ENCODE data around the gene KRT84. TPM values are rescaled to one million over a fixed set of nuclear protein-coding genes. Genes with fewer than 3 reads are reported as not detected.
"Not testable (repeated sequence)": the region's sequence is repeated elsewhere in the genome, so short reads cannot be mapped to it uniquely, and the experiment has no call there.

KRT84 gene
- total RNA-seq, 1 donor from 2014 or later = not detected

DNA sequence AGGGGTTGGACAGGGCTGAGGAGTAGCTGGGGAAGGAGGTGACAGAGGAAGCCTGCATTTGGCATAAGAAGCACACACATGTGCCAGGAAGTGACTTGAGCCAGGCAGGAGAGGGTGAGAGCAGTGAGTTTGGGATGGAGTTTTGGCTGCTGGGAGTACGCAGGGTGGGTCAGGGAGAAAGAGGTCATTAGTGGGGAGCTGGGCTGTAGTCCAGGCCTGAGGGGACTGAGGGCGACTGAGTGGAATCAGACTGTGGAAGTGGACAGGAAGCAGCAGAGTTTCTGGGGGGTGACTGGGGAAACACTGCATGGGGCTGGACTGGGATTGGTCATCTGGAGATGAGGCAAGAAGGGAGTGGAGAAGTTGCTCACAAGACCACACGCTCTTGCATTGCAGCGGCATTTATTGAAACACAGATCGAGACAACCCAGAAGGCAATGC, 25.8 kb downstream of the KRT84 start:
- DNase-seq = no peak

DNA sequence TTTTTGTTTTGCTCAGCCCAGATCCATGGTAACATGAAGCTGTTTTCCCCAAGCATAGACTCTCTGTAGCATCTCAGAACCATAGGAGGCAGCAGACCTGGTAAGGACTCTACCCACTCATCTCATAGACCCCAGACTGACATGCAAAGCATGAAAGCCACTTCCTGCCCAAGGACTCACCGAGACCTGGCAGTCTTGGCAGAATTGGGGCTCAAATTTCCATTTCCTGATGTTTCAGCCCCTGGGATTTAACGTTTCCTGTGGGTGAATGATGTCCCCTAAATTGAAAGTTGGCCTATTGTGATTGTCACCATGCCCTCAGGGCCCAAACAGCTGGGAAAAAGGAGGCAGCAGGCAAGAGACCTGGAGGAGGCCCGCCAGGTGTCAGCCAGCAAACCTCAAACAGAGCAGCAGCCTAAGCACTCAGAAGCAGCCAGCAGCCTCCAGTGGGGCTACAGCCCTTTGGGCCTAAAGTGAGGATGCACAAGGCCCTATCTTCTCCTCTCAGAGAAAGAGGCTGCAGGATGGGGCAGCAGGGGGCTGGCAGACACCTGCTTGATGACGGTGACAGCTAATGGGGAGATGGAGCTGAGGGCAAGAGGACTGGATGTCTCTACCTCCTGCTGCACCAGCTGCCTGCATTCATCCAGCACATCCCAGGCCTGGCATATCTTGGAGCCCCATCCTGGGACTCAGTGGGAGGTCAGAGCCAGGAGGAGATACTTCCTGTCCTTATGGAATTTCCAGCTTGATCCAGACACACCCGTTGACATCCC, 26.7 kb downstream of the KRT84 start:
- no peak for DNase-seq

DNA sequence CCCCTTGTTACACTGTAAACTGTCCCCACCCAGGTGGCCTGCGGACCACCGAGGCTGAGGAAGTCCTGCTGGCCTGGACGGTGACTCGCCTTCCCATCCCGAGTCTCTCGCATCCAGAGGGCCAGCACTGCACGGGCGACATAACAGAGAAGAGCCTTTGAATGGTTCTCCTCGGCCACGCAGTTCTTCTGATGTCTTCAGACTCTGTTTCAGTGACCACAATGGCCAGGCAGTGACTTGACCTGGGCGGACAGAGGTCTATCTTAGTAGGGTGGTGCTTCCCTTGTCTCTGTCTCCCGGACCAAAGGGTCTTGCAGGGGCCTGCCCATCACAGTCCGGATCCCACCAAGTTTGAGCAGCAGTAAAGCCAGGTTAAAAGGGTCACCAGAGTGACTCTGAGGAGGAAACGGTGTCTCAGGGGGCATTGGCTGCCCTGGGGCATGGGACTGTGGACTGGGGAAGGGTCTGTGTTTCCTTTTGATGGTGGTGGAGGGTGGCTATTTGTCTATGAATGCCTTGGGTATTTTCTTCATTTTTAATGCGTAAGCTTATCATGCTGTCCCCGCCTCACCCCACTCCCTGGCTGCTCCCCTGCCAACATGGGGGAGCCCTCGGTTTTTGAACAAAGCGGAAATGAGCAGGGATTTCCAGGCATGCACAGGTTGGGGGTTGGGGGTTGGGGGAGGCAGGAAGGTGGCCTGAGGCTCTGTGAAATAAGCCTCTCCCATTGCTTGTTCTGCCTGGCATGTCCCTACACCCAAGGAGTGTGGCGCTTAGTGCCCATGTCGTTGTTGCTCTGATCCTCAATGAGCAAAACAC, 28.5 kb downstream of the KRT84 start:
- DNase-seq = no peak

DNA sequence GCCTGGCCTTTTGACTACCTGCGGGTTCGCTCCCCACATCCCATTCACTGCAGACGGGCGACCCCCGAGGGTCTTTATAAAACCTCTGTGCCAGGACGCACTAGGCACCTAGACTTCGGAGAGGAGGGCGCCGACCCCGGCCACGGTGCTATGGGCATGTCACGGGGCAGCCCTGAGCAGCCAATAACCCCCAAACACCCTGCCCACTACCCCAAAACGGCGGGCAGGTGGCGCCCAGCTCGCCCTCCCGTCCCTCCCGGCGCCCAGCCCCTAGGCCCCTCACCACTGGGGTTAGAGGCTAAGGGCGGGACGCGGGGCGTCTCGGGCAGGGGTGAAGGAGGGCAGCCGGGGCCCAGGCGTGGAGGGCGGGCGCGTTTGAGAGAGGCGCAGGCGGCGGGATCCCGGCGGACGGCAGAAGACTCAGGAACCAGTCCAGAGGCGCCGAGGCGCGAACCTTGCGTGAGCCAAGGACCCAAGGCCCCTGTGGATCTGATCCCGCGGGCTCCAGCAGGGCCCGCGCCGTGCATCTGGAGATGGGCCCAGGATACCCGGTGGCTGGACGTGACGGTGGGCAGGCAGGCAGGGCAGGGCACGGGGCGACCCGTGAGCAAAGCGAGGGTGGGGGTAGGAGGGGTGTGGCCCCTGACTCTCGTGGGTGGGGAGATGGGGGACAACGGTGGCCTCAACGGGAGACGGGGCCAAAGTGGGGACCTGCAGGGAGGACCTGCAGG, 29.3 kb downstream of the KRT84 start:
- no peak for DNase-seq

DNA sequence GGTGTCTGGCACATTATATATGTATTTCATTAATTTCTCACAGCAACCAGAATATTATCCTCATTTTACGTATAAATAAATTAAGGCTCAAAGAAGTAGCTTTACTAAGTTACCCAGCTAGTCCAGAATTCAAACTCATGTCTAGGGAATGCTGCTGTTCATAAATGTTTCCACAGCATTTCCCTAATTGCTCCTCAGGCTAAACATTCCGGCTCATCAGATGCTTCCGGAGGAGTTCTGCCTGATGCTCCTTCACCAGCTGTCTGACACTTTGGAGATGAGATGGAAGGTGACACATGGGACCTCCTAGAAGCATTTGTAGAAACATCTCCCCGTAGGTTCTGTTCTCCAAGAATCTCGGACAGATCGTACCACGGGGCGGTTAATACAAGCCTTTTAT, 30.3 kb downstream of the KRT84 start:
- DNase-seq = no peak

DNA sequence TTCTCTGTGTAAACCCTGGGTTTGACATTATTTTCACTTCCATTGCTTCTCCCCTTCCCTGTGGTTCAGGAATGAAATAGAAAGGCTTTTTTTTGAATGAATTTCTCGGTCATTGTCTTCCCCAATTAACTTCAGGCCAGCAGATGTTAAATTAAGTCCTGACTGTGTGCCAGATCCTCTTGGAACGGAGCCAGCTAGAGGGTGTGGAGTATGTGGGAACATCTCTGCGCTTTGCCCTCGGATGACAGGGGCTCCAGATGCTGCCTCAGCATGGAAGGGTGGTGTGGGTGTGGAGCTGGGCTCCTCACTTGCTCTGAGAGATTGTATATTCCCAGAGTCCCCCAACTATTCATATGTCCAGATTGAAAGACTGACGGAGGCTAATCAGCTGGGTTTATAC, 31.3 kb downstream of the KRT84 start:
- DNase-seq = no peak

DNA sequence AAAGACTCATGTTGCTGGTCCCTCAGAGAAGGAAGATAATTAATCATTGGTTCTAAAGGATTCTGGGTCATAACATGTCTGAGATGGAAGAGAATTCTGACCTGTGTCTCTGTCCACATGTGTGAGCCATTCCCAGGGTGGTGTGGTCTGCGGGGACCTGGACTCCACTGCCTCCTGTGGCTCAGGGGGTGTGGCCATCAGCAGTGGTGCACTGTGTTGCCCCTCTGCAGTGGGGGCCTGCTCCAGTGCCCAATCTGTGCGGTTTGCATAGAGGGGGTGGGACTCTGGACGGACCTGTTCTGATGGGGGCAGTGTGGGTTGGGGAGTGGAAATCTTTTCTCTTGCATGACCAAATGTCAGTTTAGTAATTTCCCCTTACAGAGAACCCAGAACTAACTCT, 31.7 kb downstream of the KRT84 start:
- DNase-seq = no peak

DNA sequence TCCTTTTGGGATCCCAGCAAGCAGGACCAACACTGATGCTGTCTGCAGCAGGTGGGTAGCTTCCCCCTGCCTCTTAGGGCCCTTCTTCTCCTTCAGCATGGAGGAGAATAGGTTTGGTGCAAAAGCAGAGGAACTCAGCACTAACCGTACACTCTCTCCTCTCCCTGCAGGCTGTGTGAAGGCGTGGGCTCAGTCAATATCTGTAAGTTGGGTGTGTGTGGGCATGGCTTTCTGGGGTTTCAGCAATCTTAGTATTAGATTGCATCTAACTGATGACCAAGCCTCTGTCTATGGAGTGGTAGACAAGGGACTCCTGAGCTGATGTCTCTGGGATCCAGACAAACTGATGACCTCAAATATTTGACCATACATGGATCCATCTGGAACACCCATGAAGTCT, 32.5 kb downstream of the KRT84 start:
- no peak for DNase-seq

DNA sequence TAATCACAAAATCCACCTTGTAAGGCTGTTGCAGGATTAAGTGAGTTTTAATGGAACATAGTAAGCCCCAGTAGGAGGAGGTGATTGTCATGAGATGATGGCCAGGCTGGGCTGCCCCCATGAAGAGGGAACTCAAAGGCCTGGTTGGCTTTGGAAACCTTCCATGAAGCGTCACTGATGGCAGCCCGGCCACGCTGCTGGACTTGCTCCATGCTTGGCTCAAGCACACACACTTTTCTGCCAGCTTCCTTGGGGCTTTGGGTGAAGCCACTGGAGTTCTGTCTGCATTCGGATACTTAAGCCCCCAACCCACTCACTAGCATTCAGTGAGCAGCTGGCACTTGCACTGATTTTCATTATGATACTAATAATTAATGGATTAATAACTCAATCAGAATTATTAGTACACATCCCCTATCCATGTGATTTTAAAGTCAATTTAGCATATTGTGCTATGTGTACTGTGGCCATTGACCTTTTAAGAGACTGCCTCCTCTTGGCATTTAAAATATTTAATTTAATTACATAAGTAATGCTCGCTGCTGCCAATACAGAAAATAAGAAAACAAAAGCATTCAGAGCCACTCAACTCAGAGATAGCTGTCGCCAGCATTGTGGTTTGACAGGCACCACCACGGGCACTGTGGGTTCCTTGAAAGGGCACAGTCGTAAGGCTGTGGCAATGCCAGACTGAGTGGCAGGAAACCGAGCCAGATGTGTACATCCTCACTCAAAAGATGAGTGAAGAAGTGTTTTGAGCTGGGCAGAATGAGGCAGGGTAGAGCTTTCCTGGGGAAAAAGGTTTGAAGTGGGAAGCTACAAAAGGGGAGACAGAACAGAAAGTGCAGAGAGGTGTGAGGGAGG, 34.0 kb downstream of the KRT84 start:
- DNase-seq = peak; percentile 17

DNA sequence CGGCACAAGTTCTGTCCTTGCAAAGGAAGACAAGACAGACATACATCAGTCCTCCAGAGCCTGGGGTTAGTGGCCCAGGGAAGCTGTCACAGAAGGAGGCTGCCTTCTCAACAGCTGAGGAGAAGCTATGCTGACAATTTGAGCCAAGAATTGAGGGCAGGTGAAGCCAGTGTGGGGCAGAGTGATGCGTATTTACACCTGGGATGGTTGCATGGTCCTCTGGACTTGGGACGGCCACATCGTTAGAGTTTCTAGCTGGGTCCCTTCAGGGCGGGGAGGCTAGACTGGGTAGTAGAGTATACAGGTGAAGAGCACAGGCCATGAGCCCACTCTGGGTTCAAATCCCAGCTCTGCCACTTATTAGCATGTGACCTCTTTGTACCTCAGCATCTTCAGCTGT, 34.7 kb downstream of the KRT84 start:
- DNase-seq = no peak

DNA sequence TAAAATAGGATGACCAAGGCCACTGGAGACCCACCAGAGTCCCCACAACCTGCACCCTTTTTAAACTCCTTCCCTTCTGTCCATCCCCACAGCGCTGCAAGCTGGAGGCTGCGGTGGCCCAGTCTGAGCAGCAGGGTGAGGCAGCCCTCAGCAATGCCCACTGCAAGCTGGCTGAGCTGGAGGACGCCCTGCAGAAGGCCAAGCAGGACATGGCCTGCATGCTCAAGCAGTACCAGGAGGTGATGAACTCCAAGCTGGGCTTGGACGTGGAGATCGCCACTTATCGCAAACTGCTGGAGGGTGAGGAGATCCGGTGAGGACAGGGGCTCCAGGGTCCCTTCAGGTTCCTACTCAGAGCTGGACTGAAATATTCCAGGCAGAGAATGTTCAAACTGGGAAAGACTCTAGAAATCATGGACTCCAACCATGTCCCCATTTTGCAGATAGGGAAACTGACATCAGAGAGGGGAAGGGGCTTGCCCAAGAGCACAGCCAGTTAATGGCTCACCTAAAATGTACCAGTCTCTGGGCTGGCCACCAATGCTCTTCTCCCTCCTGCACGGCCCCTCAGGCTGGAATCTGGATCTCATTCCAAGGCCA, 35.3 kb downstream of the KRT84 start:
- DNase-seq = no peak

DNA sequence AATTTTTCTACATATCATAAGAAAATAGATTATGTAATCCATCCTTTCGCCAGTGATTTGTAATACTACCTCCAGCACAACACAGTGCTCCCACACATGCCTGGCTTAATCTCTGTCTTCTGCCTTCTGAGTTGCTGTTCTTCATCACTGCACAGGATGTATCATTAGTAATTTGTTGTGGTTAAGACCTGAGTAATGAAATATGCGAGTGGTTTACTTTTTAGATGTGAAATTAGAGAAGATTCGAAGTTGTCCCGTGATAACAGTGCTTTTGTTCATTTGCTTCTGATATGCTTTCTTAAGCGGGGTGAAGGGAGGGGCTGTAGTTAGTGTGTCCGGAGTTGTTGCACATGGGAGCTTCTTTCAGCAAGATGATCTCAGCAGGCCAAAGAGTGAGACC, 36.3 kb downstream of the KRT84 start:
- DNase-seq = no peak

DNA sequence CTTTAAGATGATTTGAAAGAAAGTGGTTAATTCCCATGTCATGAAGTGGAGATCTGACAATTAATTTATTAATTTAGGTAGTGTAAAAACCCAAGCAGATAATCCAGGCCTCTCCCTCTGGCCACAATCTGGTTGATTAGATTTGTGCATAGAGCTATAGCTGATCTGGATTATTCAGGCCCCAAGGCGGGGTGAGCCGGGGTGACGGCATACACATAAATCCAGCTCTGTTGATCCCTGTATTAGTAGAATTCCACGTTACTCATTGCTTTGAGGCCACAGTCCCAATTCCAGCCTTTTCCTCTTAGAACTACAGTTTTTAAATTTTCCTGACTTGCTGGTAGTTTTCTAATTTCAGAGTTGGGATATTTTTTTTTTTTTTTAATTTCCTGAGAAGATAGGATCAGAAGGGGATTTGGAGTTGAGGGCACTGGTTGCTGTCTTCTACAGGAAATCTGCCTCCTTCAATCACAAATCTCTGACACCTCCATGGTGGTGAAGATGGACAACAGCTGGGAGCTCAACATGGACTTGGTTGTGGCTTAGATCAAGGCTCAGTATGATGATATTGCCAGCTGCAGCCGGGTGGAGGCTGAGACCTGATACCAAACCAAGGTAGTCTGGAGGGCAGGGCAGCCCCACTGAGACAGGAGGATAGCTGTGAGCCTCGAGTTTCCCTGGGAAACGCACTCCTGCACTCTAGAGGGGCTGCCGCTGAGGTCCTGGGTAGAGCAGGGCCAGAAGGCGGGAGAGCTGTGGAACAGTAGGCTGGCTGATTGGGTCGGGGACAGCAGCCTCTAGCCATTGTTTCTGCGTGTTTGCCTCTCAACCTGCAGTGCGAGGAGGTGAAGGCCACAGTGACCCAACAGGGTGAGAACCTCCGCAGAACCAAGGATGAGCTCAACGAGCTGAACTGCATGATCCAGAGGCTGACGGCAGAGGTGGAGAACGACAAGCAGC, 37.6 kb downstream of the KRT84 start:
- DNase-seq = no peak

DNA sequence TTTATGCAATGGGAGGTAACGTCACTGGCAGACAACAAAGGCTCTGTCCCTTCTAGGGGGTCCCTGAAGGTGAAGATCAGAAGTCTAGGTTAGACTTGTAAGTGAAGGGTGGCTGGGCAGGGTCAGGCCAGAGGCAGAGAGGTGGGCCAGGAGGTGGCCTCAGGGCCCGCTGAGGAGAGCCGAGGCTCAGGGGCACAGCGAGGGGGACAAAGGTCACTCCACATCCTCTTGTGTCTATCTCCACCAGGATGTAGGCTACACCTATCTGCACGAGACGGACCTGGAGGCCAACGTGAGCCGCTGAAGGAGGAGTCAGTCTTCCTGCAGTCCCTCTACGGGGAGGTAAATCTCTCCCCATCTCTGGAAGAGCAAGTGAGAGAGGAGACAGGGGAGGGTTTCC, 38.4 kb downstream of the KRT84 start:
- DNase-seq = no peak

DNA sequence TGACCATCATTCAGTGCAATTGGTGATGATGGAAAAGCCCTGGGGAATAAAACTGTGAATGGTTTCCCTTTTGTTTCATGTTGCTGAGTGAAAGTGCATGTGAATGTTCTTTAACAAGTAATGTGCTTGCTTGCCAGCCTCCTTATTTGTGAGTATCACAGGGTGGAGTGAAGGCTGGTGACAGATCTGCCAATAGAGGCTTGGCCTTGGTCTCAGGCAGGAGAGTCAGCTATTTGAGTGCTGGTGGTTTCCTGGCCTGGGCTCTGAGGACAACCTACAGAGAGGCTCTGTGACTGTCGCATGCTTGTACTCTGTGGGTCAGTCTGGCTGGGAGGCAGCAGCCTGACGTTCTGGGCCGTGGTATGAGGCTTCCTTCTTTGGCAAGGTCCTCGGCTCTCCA, 38.9 kb downstream of the KRT84 start:
- no peak for DNase-seq

DNA sequence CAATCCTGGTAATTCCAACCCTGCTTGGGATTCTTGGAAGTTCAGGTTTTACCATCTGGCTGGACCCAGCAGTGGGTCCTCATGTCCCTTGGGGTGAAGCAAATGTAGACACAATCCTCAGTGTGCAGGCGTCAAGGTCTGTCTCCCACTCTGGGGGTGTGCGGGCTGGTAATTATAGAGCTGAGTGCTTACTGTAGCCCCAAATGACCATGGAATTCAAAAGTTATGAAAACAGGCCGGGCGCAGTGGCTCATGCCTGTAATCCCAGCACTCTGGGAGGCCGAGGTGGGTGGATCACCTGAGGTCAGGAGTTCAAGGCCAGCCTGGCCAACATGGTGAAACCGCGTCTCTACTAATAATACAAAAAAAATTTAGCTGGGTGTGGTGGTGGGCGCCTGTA, 40.4 kb downstream of the KRT84 start:
- not testable (repeated sequence) for DNase-seq

DNA sequence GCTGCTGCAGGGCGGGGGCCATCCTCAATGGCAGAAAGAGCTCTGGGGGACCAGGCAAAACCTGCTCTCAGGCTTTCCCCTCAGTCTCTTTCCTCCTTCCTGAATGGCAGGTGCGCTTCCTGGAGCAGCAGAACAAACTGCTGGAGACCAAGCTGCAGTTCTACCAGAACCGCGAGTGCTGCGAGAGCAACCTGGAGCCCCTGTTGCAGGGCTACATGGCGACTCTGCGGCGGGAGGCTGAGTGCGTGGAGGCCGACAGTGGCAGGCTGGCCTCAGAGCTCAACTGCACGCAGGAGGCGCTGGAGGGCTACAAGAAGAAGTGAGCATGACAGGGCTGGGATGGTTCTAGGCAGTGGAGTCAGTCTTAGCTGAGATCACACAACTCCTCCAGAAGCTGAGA, 41.3 kb downstream of the KRT84 start:
- DNase-seq = no peak

DNA sequence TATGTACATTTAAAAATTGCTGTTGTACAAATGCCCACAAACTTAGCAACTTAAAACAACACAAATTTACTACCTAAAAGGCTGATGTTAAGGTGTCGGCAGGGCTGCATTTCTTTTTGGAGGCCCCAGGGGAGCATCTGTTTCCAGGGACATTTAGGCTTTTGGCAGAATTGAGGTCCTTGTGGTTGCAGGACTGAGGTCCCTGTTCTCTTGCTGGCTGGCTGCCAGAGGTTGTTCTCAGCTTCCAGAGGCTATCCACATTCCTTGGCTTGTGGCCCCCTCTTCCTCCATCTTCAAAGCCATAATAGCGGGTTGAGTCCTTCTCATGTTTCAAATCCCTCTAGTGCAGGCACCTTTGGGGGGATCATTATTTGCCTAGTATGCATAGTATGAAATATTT, 41.9 kb downstream of the KRT84 start:
- no peak for DNase-seq

DNA sequence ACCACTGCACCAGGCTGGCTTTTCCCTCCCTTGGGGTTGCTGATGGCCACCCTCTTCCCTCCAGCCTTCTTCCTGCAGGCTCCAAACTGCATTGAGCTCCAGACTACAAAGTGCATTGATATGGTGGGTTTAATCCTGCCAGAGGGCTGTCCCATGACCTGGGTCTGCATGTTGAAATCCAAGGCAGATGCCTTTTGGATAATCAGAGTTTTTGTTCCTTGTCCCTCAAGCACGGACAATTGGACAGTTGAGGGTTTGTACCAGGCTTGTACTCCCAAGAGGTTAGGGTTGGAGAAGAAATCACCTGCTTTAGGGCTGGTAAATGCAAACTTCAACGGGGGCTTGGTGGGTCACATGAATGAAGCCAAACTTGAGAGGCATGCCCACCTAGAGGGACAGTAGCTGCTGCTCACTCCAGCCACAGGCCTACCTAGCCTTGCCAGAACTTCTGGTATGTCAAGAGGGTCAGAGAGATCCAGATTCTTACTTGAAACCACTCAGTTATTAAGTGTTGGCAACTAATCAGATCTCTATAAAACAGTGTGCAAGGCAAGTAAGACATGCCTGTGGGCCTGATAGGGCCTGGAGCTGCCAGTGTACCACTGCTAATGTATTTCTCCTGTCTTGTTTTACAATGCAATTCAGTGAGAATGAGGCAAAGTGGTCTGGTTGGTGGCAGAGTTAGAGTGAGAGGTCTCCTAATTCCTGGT, 42.5 kb downstream of the KRT84 start:
- no peak for DNase-seq

DNA sequence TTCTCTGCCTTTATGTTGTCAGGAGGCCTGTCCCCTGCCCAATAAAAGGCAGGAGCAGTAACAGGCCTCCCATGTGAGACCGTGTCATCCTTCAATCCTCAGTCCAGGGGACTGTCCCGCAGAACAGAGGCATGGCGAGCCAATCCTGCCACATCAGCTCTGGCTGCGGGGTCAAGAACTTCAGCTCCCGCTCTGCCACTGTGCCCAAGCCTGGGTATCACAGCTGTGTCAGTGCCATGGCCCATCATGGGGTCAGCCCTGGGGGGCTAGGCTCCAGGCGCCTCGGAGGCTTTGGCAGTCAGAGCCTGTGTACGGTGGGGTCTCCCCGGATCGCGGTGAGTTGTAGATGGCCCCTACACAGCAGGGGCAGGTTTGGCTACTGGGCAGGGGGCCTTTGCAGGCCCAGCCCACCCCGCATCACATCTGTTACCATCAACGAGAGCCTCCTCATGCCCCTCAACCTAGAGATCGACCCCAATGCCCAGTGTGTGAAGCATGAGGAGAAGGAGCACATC, 44.3 kb downstream of the KRT84 start:
- no peak for DNase-seq
